ENCODE results near the gene MKRN2OS. TPM values are rescaled to one million over a fixed set of nuclear protein-coding genes. Genes with fewer than 3 reads are reported as not detected.

MKRN2OS gene
- 0.35 TPM for total RNA-seq

GRCh38 chr3:12545473-12545791 is at the start of gene MKRN2OS:
Gene MKRN2OS (minus strand): TSS chr3:12545499. CDS start chr3:12545464, 35 bp downstream.

GRCh38 chr3:12556690-12557472 is 11.6 kb upstream of the MKRN2OS start, which contains the start of gene MKRN2:
Gene MKRN2 (plus strand): TSS chr3:12557087. CDS start chr3:12557151, 64 bp downstream.

Small RNA genes within 50 kb of the gene (small RNA-seq; reads per million reads assigned to genes)
- gene RF00017 (ENCODE audit: low replicate concordance) (not detected), gene RNA5SP123 (ENCODE audit: low replicate concordance) (not detected), gene RNU6-377P (ENCODE audit: low replicate concordance) (not detected)

Other genes starting within 250 kb of the MKRN2OS start
- gene TSEN2, start 61.0 kb downstream of the MKRN2OS start, total RNA-seq, result 24.3 TPM
- 35.8 TPM for gene MKRN2, start 11.6 kb upstream of the MKRN2OS start, total RNA-seq
- gene RAF1, start 118.6 kb upstream of the MKRN2OS start, total RNA-seq, result 124 TPM
- gene TMEM40, start 213.8 kb upstream of the MKRN2OS start, total RNA-seq, result 1.5 TPM

Measured in metanephros (tissue), 2 donors.